HG03432 (cell line): ENCODE measurements around the gene ABL1.
"Not testable (repeated sequence)": the region's sequence is repeated elsewhere in the genome, so short reads cannot be mapped to it uniquely, and the experiment has no call there.

ENCODE experiments used
- ATAC-seq: cut with Tn5 transposase; IDR thresholded peaks from one replicate; pipeline ENCODE4 v1.9.1; 2021; ENCODE audit warnings: mild to moderate bottlenecking, moderate library complexity; ENCODE audit not compliant: unreplicated experiment

Gene ABL1

DNA sequence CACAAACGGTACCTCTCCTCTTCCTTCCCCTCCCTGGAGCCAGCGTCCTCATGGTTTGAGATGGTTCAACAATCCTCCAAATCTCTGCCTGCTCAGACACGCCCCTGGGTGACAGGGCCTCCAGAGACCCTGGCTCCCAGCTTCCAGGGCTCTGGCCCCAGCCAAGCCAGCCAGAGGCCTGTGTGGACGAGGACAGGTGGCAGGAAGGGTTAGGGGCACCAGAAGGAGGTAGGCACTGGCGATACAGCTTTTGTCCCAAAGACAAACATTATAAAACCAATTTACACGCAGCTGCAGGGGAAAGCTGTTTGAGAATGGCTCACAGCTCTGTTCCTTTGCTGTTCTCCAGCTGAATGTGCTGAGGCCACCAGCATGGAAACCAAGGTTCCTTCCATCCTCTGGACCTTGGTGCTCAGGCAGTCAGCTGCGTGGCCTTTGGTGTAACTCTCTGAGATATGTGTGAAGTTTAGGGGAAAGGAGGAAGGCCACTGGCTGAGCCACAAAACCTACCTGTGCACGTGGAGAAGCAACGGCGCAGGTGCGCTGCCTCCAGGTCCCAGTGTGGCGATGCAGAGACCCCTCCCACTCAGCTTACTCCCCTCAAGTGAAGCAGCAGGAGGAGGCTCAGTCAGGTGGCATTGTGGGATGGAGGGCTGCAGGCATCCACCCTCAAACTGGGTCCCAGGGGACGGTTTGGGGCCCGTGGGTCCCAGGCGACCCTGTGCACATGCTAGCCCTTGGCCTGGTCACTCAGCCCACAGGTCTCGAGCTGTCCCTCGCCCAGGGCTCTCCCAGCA, 65.8 kb downstream of the ABL1 start:
- no peak for ATAC-seq

DNA sequence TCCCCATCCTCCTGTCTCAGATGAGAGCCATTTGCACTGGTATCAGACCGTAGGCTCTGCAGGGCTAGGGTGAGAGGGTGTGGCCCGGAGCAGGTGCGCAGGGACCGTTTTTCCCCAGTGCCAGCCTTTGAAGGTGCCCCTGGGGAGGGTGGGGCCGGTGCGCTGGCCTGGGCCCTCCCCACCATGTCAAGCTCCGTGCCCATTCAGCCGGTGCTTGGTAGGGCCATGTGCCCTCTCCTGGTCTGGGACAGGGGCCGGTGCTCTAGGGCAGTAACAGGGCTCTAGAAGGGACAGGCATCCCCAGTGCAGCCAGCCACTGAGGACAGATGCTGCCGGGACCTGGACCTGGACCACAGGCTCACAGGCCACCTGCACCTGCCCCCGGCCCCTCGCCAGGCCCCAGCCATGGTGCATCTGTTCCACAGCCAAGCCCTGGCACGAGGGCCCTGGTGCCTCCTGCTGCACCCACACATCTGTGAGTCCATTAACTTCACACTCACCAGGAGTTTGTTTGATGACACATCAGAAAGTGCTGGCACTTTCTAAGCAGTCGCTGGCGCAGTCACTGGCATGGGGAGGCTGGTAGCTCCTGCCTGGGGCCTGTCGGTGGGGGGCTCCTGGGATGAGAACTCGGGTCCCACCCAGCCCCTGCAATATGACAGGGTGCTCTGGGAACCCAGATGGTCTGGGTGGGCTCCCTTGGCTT, 66.6 kb downstream of the ABL1 start:
- ATAC-seq: no peak

DNA sequence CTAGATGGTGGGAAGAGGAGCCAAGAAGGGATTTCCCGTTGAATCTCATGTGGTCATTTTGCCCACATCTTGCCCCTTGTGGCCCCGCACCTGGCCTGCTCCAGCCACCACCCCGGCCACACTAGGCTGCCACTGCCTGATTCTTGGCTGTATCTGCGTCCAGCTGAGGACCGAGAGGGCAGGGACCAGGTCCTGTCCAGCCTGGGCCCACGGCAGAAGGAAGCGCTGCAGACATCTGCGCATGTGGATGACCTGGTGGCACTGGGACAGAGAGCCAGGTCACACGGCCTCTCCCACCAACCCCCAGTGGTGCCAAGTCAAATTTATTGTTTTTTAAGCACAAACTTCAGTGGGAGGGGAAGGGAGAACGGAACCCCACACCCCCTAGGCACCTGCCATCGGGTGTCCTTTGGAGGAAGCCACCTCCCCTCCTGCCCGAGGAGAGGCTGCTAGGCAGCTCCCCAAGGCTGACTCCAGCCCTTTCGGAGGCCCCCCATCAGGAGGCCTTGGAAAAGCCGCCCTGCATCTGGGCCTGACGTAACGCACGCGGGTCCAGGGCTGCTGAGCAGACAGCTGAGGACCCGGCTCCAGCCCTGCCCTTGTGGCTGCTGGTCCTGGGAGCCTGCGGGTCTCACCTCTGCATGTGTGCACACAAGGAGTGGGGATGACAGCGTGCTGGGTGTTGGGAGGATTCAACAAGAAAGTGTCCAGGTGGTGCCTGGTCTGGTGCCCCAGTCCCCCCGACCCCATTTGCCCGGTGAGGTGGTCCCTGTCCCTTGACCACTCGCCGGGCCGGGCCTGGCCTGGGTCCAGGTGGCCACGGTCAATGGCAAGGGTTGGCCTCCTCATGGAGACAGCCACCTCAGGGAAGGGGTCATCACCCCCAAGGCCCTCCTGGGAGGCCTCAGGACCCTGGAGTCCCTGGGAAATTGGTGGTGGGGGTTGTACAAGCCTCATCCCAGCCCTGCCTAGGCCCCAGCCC, 67.4 kb downstream of the ABL1 start:
- no peak for ATAC-seq

DNA sequence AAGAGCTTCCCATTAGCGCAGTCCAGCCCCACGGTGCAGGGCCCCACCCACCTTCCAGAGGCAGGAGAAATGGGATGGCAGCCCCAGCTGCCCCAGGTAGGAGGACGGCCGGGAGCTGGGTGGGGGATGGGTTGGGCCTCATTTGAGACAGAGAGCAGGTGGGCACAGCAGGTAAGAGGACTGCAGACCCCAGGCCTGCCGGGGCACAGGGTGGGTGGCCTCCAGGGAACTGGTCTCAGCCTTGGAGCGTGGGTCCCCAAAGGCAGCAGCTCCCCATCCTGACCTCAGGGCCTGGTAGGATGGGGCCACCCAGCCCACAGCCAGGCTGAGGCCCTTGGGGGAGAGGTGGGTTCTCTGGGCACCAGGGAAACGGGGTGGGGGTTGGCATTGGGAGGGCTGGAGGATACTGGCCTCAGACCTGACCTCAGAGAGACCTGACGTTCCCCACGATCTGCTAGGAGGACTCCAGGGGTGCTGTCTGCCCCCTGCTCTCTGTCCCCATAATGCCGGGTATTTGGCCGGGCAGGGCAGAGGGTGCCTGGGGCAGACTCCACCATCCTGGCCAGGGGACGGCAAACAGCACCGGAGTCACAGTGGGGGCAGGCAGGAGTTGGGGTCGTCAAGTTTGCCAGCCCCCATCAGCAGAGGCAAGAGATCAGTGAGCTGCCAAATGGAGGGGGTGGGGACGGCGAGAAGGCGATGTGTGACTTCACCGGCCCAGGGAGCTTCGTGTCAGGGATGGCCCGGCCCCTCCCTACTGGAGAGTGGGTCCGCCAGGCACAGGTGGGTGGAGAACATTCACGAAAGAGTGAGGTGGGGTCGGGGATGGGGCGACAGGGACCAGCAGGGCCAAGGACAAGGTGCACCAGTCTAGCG, 68.4 kb downstream of the ABL1 start:
- no peak for ATAC-seq

DNA sequence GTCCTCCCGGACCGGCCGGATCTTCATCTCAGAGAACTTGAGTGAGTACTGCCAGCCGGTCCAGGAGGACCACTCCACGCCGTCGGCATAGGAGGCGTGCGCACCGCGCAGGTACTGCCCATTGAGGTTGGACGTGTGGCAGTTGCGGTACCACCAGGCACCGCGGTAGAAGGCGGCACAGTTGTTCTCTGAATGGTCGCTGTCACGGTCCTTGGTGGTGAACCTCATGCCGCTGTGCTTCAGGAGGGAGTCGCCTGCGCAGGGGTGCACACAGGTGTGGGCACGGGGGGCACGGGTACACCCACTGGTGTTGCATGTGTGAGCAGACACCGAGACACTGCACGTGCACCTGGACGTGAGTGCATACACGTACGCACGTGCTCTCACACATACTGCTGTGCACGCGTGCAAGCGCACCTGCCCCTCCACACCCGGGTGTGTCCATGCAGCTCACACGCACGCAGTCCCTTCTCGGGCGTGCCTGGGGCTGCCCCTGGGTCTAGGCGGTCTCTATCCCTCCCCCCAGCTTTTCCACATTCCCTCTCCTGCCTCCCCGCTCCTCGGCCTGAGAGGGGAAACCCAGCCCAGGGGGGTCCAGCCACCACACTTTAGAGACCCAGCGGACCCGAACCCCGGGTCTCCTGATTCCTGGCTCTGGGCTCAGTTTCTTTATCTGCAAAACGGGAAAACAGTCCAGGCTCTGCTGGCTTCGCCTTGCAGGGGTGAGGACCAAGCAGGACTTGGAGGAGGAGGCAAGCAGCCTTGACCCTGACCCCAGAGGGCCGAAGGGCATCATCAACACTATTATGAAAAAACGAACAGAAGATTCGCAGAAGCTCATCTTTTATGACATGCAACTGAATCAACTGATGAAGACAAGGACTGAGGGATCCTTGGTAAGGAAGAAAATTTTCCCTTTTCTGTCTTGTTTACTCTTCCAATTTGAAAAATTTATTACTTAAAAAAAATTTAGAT, 69.3 kb downstream of the ABL1 start:
- no peak for ATAC-seq

DNA sequence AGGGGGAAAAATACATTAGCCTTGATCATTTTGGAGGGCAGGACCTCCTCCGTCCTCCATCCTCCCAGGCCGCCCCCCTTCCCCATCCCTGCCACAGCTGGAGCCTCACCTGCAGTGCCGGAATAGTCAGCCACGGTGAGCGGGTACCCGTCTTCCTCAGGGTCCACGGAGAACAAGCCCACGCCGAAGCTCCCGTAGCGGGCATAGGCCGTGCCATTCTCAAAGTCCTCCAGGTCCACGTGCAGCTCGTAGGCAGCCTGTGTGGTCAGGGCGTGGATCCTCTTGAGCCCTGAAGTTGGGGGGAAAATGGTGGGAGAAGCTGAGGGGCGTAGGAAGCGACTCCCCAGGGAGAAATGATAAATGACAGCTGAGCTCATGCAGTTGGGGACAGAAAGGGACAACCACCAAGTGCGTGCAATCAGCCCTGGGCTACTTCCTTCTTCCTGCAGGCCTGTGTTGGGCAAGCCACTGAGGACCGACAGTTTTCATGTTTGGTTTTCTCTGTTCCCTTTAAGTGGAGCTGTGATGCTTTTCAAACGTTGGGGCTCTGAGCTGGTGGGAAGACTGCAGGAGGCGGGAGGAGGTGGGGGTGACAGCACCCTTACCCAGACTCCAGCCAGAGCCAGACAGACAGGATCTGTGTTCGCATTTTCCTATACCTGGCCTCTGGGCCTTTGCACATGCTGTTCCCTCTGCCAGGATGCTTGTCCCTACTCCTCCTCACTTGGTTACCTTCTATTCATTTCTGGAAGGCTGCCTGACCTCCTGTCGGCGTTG, 70.3 kb downstream of the ABL1 start:
- ATAC-seq: no peak

DNA sequence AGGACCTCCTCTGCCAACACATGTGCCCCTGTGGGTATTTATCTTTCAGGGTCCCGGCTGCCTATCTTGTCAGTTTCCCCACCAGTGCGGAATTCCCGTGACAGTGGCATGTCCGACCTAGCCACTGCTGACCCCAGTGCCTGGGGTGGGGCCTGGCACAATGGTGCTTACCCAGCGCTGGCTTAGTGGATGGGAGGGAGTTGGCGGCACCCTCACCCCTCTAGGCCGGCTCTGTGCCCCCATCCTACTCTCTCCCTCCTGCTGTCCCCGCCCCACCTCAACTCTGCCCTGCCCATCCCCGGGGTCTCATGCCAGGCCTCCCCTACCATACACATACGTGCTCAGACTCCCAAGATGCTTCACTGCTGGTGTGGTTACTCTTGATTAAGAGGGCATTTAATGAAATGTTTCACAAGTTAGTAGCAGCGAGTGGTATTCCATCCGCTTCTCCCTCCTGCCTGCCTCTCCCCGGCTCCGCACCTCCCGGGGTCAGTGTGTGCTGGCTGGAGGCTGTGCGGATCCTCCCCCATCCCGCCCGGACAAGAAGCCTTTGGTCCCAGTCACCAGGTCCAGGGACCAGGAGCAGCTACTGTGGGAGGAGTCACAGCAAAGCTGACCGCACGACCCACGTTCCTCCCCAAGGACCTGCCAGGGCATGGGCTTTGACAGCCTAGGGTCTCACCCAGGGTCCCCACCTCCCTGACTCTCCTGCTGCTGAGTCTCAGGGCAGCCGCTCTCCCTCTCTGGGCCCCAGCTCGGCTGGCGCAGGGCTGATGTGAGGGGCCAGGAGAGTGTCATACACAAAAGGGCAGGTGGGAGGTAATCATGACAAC, 71.1 kb downstream of the ABL1 start:
- no peak for ATAC-seq

DNA sequence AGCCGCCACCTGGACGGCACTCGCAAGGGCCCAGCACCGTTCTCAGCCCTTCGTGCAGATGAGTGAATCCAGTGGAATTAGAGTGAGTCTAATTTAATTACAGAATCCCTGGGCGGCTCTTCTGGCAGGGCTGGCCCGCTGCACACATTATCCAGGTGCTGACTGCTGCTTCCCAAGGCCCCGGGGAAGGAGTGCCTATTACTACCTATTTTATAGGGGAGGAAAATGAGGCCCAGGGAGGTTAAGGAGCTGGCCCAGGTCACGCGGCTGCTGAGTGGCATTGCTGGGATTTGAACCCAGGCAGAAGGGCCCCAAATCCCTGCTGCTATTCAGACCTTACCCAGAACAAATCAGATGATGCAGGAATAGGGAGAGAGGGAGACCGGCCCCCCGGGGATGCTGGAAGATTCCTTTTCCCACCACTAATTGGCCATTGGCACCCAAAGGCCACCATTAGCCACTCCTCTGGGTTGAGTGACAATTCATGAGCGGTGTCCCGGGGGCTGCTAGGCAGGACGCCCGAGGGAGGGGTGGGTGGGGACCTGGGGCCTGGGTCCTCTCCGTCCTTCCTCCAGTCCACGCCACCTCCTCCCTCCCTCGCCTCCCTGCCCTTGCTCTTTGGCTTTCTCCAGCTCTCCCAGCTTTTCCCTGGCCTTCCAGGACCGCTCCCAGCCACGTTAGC, 71.8 kb downstream of the ABL1 start:
- ATAC-seq: no peak

DNA sequence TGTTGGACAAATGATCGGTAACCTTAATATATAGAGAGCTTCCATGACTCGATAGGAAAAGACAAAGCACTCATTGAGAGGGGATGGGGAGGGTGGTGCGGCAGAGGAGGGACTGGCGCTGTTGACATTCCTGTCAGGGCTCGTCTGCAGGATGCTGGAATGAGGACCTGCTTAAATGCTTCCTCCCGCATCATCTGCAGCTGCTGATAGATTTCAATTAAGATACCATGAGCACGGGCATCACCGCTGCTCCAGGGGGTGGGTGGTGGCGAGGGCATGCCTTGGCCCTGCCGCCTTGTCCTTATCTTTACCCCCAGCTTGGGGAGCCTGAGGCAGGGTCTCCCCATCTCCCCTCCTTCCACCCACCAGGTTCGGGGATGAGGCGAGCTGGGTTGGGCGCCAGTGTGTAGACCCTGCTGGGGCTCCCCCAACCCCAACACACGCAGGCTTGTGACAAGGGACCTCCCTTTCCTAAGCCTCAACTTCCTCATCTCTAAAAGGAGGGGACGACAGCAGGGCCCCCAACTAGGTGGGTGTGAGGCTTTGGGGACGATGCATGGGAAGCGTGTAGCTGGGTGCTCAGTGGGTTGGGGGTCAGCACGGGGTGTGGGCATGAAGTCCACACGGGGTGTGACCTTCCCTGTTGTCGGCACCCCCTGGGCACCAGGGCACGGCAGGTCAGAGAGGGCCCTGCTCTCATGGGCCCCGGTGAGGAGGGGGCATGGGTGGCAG, 73.3 kb downstream of the ABL1 start:
- ATAC-seq: no peak

DNA sequence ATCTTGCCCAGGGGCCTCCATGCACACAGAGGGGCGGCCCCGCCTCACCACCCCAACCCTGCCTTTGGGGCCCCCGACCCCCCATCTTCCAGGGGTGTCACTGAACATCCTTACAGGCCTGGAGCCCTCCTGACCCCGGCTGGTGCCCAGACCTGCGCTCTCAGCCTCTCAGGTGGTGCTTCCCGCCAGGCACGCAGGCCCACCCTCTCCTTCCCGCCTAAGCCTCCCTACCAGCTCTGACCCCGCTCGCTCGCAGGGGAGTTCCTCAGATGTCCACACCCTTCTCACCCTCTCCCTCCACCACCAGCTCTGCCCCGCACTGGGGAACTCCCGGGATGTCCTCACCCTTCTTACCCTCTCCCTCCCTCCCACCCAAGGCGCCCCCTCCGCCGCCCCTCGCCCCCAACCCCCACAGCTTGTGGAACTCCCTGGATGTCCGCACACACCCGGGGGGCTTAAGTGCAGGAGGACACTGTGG, 73.9 kb downstream of the ABL1 start:
- ATAC-seq: no peak

DNA sequence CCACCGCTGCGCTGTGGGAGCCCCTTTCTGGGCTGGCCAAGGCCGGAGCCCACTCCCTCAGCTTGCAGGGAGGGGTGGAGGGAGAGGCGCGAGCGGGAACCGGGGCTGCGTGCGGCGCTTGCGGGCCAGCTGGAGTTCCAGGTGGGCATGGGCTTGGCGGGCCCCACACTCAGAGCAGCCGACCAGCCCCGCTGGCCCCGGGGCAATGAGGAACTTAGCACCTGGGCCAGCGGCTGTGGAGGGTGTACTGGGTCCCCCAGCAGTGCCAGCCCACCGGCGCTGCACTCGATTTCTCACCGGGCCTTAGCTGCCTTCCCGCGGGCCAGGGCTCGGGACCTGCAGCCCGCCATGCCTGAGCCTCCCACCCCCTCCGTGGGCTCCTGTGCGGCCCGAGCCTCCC, 75.0 kb downstream of the ABL1 start:
- ATAC-seq: not testable (repeated sequence)

DNA sequence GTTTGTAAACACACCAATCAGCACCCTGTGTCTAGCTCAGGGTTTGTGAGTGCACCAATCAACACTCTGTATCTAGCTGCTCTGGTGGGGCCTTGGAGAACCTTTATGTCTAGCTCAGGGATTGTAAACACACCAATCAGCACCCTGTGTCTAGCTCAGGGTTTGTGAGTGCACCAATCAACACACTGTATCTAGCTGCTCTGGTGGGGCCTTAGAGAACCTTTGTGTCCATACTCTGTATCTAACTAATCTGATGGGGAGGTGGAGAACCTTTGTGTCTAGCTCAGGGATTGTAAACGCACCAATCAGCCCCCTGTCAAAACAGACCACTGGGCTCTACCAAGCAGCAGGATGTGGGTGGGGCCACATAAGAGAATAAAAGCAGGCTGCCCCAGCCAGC, 75.6 kb downstream of the ABL1 start:
- not testable (repeated sequence) for ATAC-seq

DNA sequence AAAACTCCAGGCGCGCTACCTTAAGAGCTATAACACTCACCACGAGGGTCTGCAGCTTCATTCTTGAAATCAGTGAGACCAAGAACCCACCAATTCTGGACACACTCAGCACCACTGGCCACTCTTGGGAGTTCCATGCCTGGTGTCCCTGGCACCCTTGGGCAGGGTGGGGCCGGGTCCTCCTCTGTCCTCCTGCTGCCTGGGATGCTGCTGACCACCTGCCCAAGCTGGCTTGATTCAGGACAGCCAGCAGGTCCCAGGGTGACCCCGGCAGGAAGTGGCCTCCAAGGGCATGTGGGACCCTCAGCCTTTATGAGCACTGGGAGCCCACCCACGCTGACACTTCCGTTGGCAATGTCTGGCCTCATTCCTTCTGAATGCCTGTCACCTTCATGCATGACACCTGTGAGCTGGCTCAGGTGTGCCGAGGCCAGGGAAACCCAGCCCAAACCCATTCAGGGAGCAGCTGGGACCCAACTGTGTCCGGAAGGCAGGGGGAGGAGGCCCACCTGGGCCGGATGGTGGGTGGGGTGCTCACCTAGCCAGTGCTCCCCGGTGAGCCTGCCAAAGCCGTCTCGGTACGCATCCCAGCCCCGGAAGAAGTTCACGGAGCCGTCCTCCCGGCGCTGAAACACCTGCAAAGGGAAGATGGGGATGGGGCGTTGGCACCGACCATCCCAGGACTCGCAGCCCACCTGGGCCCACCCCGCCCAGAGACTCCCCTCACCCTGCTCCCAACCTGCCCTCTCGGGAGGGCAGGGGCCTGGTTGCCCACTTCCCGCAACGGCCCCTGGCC, 76.4 kb downstream of the ABL1 start:
- ATAC-seq: no peak

DNA sequence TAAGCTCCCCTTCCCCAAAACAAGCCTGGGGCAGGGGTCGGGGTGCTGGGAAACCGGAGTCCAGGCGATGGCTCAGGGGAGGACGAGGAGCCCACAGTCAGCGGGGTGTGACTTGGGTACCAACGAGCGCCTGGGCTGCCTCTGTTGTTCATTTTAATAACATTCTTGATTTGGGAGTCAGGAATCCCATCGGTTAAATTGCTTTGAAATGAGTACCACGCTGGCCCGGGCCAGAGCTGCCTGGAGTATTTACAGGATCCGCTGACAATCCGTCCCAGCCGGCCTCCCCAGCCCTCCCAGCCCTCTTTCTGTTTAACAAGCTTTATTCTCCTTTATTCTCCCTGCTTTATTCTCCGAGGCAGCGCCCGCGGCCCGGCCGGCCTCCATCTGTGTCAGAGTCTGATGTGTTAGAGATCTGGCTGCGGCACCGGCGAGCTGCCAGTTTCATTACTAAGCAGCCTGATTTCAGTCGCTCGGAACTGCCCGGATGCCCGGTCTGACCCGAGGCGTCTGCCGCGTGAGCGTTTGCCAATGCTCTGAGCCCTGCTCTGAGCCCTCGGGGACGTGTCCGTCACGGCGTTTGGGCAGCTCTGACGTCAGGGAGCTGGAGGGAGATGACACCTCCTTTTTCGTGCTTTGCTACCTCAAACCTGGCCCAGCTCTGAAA, 78.0 kb downstream of the ABL1 start:
- no peak for ATAC-seq
